HG03135 (cell line): ENCODE measurements around the gene LIMS1.
A peak's percentile ranks its signal among the peaks of the same experiment; 100 is the strongest.
"Not testable (repeated sequence)": the region's sequence is repeated elsewhere in the genome, so short reads cannot be mapped to it uniquely, and the experiment has no call there.

Experiments
- ATAC-seq: cut with Tn5 transposase; IDR thresholded peaks from one replicate; pipeline ENCODE4 v1.9.1; 2021; ENCODE audit warnings: mild to moderate bottlenecking, moderate library complexity; ENCODE audit not compliant: unreplicated experiment

The LIMS1 gene

GRCh38 chr2:108630567-108631405 is 96.5 kb downstream of the LIMS1 start:
- ATAC-seq: no peak

- ATAC-seq: no peak
Measured at GRCh38 chr2:108632332-108633160, 98.3 kb downstream of the LIMS1 start.

GRCh38 chr2:108633409-108633808 is 99.1 kb downstream of the LIMS1 start:
- ATAC-seq: no peak

- ATAC-seq: no peak
Measured at GRCh38 chr2:108634011-108634410, 99.7 kb downstream of the LIMS1 start.

DNA sequence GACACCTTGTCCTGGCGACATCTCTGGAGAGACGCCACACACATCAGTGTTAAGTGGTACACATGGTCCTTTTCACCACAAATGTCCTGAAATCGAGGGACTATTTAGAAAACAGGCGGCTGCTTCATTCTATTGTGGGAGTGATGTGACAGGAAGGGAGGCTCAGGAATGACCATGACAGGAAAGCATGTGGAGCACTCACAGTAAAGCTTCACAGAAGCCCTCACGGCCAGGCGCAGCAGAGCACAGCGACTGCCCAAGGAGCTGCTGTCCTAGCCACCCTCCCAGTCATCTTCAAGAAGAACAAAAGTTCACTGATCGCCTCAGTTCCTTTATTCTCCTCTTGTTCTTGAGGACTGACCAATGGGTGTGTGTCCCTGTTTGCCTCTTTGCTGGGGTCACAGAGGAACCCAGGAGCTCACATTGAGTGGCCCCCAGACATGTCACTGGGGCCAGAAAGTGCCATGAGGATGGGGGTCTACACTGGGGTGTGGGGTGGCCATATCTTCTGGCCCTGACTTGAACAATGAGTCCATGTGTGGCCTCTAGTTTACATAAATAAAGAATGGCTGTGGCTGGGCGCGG is 100.4 kb downstream of the LIMS1 start:
- ATAC-seq: no peak

GRCh38 chr2:108635630-108636354 is 101.5 kb downstream of the LIMS1 start:
- ATAC-seq: peak; percentile 28

GRCh38 chr2:108637304-108637669 is 103.0 kb downstream of the LIMS1 start:
- no peak for ATAC-seq

- ATAC-seq: no peak
Measured at GRCh38 chr2:108640731-108641130, 106.5 kb downstream of the LIMS1 start.

GRCh38 chr2:108641756-108642155 is 107.5 kb downstream of the LIMS1 start:
- ATAC-seq: no peak

DNA sequence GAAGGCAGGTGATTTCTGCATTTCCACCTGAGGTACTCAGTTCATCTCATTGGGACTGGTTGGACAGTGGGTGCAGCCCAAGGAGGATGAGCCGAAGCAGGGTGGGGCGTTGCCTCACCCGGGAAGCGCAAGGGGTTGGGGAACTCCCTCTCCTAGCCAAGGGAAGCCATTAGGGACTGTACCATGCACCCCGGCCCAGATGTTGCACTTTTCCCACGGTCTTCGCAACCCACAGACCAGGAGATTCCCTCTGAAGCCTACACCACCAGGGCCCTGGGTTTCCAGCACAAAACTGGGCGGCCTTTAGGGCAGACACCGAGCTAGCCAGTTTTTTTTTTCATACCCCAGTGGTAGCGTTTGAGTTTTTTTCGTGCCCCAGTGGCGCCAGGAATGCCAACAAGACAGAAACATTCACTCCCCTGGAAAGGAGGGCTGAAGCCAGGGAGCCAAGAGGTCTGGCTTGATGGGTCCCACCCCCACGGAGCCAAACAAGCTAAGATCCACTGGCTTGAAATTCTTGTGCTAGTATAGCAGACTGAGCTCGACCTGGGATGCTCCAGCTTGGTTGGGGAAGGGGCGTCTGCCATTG is 109.1 kb downstream of the LIMS1 start:
- ATAC-seq: no peak

DNA sequence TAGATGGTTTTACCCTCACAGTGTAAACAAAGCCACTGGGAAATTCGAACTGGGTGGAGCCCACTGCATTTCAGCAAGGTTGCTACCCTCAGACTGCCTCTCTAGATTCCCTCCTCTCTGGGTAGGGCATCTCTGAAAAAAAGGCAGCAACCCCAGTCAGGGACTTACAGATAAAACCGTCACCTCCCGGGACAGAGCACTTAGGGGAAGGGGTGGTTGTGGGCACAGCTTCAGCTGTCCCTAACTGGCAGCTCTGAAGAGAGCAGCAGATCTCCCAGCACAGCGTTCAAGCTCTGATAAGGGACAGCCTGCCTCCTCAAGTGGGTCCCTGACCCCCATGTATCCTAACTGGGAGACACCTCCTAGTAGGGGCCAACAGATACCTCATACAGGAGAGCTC is 109.6 kb downstream of the LIMS1 start:
- not testable (repeated sequence) for ATAC-seq

- ATAC-seq: not testable (repeated sequence)
Measured at GRCh38 chr2:108644446-108644845, 110.2 kb downstream of the LIMS1 start.

DNA sequence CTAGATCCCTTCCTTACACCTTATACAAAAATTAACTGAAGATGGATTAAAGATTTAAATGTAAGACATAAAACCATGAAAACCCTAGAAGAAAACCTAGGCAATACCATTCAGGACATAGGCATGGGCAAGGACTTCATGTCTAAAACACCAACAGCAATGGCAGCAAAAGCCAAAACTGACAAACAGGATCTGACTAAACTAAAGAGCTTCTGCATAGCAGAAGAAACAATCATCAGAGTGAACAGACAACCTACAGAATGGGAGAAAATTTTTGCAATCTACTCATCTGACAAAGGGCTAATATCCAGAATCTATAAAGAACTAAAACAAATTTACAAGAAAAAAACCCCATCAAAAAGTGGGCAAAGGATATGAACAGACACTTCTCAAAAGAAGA is 114.5 kb downstream of the LIMS1 start:
- not testable (repeated sequence) for ATAC-seq

- not testable (repeated sequence) for ATAC-seq
Measured at GRCh38 chr2:108650465-108650864, 116.2 kb downstream of the LIMS1 start.

GRCh38 chr2:108651468-108651867 is 117.2 kb downstream of the LIMS1 start:
- not testable (repeated sequence) for ATAC-seq

DNA sequence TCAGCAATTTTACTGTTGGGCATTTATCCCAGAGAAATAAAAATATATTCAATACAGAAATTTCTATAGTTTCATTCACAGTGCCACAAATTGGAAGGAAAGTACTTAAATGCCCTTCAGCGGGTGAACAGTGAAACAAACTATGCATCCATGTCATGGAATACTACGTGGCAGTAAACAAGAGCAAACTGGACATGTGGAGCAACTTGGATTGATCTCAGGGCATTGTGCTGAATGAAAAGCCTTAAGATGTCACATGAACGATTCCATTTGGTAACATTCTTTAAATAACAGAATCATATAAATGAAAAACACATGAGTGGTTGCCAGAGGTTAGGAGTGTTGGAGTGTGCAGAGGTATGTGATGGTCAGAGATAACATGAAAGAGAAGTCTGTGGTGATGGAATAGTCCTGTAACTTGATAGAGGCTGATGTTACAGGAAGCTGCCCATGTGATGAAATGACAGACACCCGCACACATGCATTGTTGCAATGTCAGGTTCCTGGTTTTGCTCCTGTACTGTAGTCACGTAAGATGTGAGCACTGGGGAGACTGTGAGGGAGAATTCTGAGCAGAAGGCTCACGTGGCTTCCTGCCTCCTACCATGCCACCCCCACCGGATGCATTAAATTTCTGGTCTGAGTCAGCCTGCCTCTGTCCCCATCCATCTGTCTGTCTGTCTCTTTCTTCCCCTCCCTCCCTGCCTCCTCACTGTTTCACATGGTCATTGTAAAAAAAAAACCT is 118.1 kb downstream of the LIMS1 start:
- peak; percentile 94 for ATAC-seq

DNA sequence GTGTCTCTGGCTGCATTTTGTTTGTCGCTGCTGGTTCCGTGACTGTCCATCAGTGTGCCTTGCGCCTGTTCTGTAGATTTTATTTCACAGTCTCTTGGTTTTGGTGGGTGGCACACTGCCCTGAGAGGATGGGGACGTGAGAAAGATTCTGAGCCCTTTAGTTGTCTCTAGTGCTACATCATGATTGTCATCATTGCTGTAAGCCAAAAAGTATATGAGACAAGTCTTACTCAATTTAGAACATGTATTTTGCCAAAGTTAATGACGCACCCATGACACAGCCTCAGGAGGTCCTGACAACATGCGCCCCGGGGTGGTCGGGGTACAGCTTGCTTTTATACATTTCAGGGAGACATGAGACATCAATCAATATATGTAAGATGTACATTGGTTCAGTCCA is 119.2 kb downstream of the LIMS1 start:
- not testable (repeated sequence) for ATAC-seq

GRCh38 chr2:108653849-108654248 is 119.6 kb downstream of the LIMS1 start:
- ATAC-seq: not testable (repeated sequence)

GRCh38 chr2:108654521-108655125 is 120.4 kb downstream of the LIMS1 start:
- not testable (repeated sequence) for ATAC-seq
